Astrocyte of the spinal cord (primary cell): Measurements from ENCODE around the gene CNKSR3.
A peak's percentile ranks its signal among the peaks of the same experiment; 100 is the strongest.

Experiments
- DNase-seq: peaks from one replicate; pipeline ENCODE4 v3.0.0; 2011; ENCODE audit warnings: low read depth, low spot score
- H3K4me3 ChIP-seq: 2 replicates; pipeline ENCODE4 v1.5.1; 2011; ENCODE audit warnings: low read depth, mild to moderate bottlenecking, low read length, moderate library complexity
- in situ Hi-C: cut with HindIII; loops from 2 replicates; pipeline ENCODE4 v1.10.0; 2017; ENCODE audit warnings: low sequenced_read_pairs
- TF ChIP-seq, protein P1 (sequence below): IDR thresholded peaks from 2 replicates; pipeline ENCODE4 v1.5.1; 2012; ENCODE audit warnings: low read depth, mild to moderate bottlenecking, low read length, inconsistent platforms

The CNKSR3 gene

DNA sequence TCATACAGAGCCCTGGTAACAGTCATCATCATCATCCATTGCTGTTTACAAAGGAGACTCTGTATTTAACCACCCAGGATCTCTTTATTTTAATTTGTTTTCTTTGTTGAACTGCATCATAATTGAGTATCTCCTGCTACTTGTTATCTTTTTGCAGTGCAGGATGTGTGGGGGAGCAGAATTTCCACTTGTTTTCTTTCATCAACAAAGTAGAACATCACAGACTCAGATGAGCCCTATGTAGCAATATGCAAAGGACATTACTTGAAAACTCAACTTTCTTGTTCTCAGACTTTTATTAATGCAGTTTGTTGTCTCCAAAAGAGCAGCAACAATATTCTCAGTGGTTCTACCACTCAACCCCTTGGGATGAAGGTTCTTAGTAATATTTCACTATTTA lies 115.2 kb downstream of the CNKSR3 start:
- in situ Hi-C loops, result loop anchor here (25.0 kb wide), 1 partner anchor 233 kb away; no protein-coding TSS in a partner anchor
- no peak overlapping the region for H3K4me3 ChIP-seq
- TF ChIP-seq, protein P1, sequence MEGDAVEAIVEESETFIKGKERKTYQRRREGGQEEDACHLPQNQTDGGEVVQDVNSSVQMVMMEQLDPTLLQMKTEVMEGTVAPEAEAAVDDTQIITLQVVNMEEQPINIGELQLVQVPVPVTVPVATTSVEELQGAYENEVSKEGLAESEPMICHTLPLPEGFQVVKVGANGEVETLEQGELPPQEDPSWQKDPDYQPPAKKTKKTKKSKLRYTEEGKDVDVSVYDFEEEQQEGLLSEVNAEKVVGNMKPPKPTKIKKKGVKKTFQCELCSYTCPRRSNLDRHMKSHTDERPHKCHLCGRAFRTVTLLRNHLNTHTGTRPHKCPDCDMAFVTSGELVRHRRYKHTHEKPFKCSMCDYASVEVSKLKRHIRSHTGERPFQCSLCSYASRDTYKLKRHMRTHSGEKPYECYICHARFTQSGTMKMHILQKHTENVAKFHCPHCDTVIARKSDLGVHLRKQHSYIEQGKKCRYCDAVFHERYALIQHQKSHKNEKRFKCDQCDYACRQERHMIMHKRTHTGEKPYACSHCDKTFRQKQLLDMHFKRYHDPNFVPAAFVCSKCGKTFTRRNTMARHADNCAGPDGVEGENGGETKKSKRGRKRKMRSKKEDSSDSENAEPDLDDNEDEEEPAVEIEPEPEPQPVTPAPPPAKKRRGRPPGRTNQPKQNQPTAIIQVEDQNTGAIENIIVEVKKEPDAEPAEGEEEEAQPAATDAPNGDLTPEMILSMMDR, result no peak
- no peak for DNase-seq

DNA sequence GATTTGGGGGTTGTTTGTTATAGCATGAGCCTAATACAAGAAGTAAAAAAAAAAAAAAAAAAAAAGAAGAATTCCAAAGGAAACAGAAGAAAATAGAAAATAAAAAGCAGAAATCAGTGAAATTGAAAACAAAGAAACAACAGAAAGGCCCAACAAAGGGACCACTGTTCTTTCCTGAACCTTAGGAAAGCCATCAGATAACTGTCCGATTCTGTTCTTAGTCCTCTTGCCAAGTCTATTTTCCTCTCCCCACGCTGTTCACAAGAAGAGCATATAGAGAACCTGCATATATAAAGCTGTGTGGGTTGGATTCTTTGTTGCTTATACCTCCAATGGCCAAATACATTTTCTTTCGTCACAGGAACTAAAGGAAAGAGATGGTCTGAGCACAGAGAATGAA lies 115.9 kb downstream of the CNKSR3 start:
- H3K4me3 ChIP-seq, result no peak overlapping the region
- in situ Hi-C loops, result loop anchor here (25.0 kb wide), 1 partner anchor 232 kb away; no protein-coding TSS in a partner anchor
- TF ChIP-seq, protein P1, result no peak
- DNase-seq, result no peak

DNA sequence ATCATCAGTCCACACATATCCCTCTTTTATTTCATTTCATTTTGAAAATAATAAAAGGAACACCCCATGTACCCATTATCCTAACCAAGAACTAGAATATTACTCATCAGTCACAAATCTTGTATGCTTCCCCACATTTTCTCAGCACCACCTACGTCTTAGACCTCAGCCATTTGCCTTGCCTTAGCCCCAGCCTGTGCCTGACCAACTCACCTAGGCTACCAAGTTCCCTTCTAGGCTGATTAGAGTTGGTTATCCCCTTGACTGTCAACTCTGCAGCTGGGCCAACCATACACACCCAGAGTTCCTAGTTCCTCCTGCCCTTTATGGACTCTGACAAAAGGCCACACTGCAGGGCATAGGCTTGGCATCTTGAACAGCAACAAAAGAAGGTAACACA lies 120.5 kb downstream of the CNKSR3 start:
- DNase-seq, result no peak
- no peak overlapping the region for H3K4me3 ChIP-seq
- in situ Hi-C loops, result loop anchor here (25.0 kb wide), 1 partner anchor 228 kb away; no protein-coding TSS in a partner anchor
- TF ChIP-seq, protein P1, result no peak

DNA sequence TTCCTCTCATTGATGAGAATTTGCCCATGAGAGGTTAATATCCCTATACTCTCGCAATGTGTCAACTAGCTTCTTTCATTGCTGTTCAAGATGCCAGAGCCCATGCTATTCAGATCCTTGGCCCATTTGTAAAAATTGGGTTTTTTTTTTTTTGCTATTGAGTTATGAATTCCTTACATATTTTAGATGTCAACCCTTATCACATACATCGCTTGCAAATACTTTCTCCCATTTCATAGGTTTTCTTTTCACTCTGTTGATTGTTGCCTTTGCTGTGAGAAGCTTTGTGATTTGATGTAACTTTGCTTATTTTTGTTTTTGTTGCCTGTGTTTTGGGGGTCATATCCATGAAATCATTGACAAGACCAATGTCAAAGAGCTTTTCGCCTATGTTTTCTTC lies 121.7 kb downstream of the CNKSR3 start:
- no peak for DNase-seq
- TF ChIP-seq, protein P1, result no peak
- no peak overlapping the region for H3K4me3 ChIP-seq
- in situ Hi-C loops, result loop anchor here (25.0 kb wide), 1 partner anchor 227 kb away; no protein-coding TSS in a partner anchor

DNA sequence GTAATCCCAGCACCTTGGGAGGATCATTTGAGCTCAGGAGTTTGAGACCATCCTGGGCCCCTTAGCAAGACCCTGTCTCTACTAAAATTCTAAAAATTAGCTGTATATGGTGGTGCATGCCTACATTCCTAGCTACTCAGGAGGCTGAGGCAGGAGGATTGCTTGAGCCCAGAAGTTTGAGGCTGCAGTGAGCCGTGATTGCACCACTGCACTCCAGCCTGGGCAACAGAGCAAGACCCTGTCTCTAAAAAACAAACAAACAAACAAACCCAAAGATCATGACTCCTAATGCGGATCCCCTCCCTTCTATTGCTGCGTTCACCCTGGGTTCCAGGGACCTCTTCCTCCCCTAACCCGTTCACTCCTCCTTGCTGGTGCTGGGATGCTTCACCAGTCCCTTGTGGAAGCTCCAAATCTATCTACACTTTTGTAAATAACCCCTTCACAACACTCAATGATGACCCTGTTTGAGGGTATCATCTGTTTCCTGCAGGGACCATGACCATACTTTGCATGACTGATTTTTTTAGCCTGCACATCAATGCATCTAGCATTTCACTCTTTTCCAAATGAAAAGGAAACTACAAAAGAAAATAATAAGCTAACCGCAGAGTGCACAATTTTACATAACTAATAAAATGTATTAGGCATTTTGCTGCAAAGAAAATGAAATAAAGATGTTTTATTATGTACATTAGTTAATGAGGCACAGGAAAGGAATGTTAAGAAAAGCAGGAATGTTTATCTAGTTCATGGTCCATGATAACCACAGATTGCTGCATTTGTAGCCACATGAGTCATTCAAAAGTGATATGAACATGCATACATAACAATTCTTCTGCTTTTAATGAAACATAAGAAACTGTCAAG lies 123.4 kb downstream of the CNKSR3 start:
- in situ Hi-C loops, result loop anchor here (25.0 kb wide), 1 partner anchor 225 kb away; no protein-coding TSS in a partner anchor
- peak; percentile 90 for DNase-seq
- TF ChIP-seq, protein P1, result no peak
- H3K4me3 ChIP-seq, result no peak overlapping the region

DNA sequence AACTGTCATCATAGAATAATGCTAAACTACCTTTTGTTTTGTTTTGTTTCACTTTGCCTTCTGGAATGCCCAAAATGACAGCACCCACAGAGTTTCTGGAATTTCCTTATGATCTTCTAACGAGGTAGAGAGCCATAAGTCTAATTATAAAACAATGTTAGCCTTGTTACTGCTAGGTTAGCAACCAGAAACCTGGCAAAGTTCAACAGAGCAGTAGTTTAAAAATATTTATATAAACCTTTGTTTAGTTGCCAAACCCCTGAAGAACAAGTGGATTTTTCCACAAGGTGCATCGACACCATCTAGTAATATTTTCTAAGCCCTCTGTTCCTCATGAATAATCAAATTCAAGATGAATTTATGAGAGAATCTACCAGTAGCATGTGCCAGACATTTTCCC lies 126.3 kb downstream of the CNKSR3 start:
- no peak for DNase-seq
- H3K4me3 ChIP-seq, result no peak overlapping the region
- in situ Hi-C loops, result loop anchor here (25.0 kb wide), 1 partner anchor 222 kb away; no protein-coding TSS in a partner anchor
- TF ChIP-seq, protein P1, result no peak
